PC-9 (cell line): Measurements from ENCODE around the gene TPPP. TPM values are rescaled to one million over a fixed set of nuclear protein-coding genes. Genes with fewer than 3 reads are reported as not detected.

ENCODE experiments used
- BruUV-seq: library from RNA; stranded (reverse); fragments of 400-500 nt; replicated peaks from 2 replicates; lab custom pipeline; 2021; lab: Mats Ljungman, UMichigan
- CTCF ChIA-PET: fragments of 300-600 bp; sonication (Branson Sonifier 250); formaldehyde crosslinking; loops from one replicate; lab custom pipeline; 2022; ENCODE audit warnings: antibody characterized with exemption; lab: Charles Lee
- POLR2A ChIA-PET: fragments of 300-600 bp; sonication (Branson Sonifier 250); formaldehyde crosslinking; loops from one replicate; lab custom pipeline; 2022; ENCODE audit warnings: antibody characterized with exemption; ENCODE audit not compliant: unreplicated experiment; lab: Charles Lee
- DNase-seq, 2 experiments: peaks; one replicate each; pipeline versions ENCODE4 v3.0.0 to v3.0.0-alpha.2; 2015 to 2022; ENCODE audit warnings: mixed read lengths in 1 of 2
- H2AFZ ChIP-seq: fragments of 200-600 bp; sonication (generic); 2 replicates; pipeline ENCODE4 v1.8.1; 2017; ENCODE audit warnings: antibody characterized with exemption
- H3F3A ChIP-seq: fragments of 200-600 bp; sonication (generic); 2 replicates; pipeline ENCODE4 v1.8.1; 2017; ENCODE audit warnings: antibody characterized with exemption, mild to moderate bottlenecking, low read depth; ENCODE audit not compliant: insufficient read depth
- H3K27ac ChIP-seq: fragments of 200-600 bp; sonication (generic); 2 replicates; pipeline ENCODE4 v1.6.1; 2016; ENCODE audit warnings: mixed run types
- H3K27me3 ChIP-seq: fragments of 200-600 bp; sonication (generic); 2 replicates; pipeline ENCODE4 v1.6.1; 2016; ENCODE audit warnings: low read depth, mixed run types; ENCODE audit not compliant: insufficient read depth
- H3K36me3 ChIP-seq: fragments of 200-600 bp; sonication (generic); 2 replicates; pipeline ENCODE4 v1.6.1; 2016; ENCODE audit warnings: low read depth, mixed run types
- H3K4me1 ChIP-seq: fragments of 200-600 bp; sonication (generic); replicated peaks from 2 replicates; pipeline ENCODE4 v1.6.1; 2016; ENCODE audit warnings: mixed run types; ENCODE audit not compliant: insufficient read depth
- H3K4me2 ChIP-seq: fragments of 200-600 bp; sonication (generic); 2 replicates; pipeline ENCODE4 v1.6.1; 2017; ENCODE audit warnings: mixed run types
- H3K4me3 ChIP-seq: fragments of 200-600 bp; sonication (generic); 2 replicates; pipeline ENCODE4 v1.6.1; 2016; ENCODE audit warnings: mixed run types
- H3K79me2 ChIP-seq: fragments of 200-600 bp; sonication (generic); 2 replicates; pipeline ENCODE4 v1.6.1; 2017; ENCODE audit warnings: low read depth, mixed run types
- H3K9me2 ChIP-seq: fragments of 200-600 bp; sonication (generic); 2 replicates; pipeline ENCODE4 v1.8.1; 2017; ENCODE audit warnings: mild to moderate bottlenecking; ENCODE audit not compliant: insufficient read depth
- H3K9me3 ChIP-seq: fragments of 200-600 bp; sonication (generic); 2 replicates; pipeline ENCODE4 v1.8.1; 2016; ENCODE audit warnings: low read depth; ENCODE audit not compliant: insufficient read depth
- H4K20me1 ChIP-seq: fragments of 200-600 bp; sonication (generic); 2 replicates; pipeline ENCODE4 v1.8.1; 2017; ENCODE audit not compliant: insufficient read depth
- EZH2 ChIP-seq: fragments of 200-600 bp; sonication (generic); IDR thresholded peaks from 2 replicates; pipeline ENCODE4 v1.8.0; 2017; ENCODE audit warnings: antibody characterized with exemption, low read depth
- intact Hi-C: fragments of 100-400 bp; cut with micrococcal nuclease; formaldehyde crosslinking; loops from one replicate; pipeline ENCODE4 v1.10.0; 2022; ENCODE audit not compliant: unreplicated experiment
- total RNA-seq: library from RNA; stranded (reverse); gene quantifications from 2 replicates; pipeline ENCODE4 v1.2.3, GENCODE V29; 2021
- TF ChIP-seq, protein P1 (sequence below): fragments of 200-600 bp; sonication (generic); conservative IDR thresholded peaks from 2 replicates; pipeline ENCODE4 v1.6.1; 2017; ENCODE audit warnings: mixed run types, antibody characterized with exemption, mild to moderate bottlenecking, moderate library complexity

TPPP gene
- total RNA-seq, 1 experiment from 2014 or later, result 0.17 TPM

DNA sequence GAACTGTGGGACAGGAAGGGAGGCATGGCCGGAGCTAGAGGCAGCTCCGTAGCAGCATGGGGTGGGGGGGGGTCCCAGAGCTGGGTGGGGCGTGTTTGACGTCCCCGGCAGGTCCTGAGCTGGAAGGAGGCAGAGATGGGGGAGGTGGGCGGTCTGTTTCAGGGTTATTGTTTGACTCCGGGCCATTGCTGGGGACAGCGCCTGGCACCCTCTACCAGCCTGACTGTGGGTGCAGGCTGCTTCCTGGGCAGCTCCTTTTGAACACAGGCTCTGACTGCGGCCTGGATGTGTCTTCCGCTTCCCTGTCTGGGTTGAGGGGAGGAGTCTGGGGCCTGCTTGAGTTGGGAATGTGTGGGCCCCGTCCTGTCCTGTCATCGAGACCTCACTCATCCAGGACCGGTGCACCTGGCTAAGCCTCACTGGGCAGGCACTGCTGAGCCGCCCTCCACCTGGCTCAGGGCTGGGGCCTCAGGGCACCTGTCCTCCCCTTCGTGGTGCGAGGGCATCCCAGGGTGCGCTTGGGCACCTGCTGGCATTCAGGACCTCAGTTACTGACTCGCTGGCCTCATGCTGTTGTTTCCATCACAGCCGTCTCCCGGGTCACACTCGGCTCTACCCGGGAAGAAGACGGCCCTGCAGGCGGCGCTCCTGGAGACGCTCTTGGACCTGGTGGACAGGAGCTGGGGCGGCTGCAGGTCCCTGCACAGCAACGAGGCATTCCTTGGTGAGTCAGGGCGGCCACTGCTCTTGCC, 54.5 kb downstream of the TPPP start:
- H3K4me3 ChIP-seq, result no peak overlapping the region
- intact Hi-C loops, result no loop called here
- peaks cover 24% of the 10 kb centered on the region for H3K36me3 ChIP-seq
- H3K9me2 ChIP-seq, result no peaks in the 10 kb centered on the region
- no peak overlapping the region for H3K4me2 ChIP-seq
- no peaks in the 10 kb centered on the region for H3K27me3 ChIP-seq
- H3F3A ChIP-seq, result peaks cover 3% of the 10 kb centered on the region; the same call in 1 of the 2 replicates
- no peak for DNase-seq
- no TSS peak for BruUV-seq
- ChIA-PET POLR2A (no interaction called here), CTCF (no interaction called here)
- H3K4me1 ChIP-seq, result no peaks in the 10 kb centered on the region
- H3K9me3 ChIP-seq, result no peaks in the 10 kb centered on the region
- TF ChIP-seq EZH2, result no peak
- TF ChIP-seq, protein P1, sequence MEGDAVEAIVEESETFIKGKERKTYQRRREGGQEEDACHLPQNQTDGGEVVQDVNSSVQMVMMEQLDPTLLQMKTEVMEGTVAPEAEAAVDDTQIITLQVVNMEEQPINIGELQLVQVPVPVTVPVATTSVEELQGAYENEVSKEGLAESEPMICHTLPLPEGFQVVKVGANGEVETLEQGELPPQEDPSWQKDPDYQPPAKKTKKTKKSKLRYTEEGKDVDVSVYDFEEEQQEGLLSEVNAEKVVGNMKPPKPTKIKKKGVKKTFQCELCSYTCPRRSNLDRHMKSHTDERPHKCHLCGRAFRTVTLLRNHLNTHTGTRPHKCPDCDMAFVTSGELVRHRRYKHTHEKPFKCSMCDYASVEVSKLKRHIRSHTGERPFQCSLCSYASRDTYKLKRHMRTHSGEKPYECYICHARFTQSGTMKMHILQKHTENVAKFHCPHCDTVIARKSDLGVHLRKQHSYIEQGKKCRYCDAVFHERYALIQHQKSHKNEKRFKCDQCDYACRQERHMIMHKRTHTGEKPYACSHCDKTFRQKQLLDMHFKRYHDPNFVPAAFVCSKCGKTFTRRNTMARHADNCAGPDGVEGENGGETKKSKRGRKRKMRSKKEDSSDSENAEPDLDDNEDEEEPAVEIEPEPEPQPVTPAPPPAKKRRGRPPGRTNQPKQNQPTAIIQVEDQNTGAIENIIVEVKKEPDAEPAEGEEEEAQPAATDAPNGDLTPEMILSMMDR, result no peak
- H2AFZ ChIP-seq, result no peak overlapping the region
- H4K20me1 ChIP-seq, result peaks cover 10% of the 10 kb centered on the region
- no peaks in the 10 kb centered on the region for H3K79me2 ChIP-seq
- H3K27ac ChIP-seq, result no peak overlapping the region

DNA sequence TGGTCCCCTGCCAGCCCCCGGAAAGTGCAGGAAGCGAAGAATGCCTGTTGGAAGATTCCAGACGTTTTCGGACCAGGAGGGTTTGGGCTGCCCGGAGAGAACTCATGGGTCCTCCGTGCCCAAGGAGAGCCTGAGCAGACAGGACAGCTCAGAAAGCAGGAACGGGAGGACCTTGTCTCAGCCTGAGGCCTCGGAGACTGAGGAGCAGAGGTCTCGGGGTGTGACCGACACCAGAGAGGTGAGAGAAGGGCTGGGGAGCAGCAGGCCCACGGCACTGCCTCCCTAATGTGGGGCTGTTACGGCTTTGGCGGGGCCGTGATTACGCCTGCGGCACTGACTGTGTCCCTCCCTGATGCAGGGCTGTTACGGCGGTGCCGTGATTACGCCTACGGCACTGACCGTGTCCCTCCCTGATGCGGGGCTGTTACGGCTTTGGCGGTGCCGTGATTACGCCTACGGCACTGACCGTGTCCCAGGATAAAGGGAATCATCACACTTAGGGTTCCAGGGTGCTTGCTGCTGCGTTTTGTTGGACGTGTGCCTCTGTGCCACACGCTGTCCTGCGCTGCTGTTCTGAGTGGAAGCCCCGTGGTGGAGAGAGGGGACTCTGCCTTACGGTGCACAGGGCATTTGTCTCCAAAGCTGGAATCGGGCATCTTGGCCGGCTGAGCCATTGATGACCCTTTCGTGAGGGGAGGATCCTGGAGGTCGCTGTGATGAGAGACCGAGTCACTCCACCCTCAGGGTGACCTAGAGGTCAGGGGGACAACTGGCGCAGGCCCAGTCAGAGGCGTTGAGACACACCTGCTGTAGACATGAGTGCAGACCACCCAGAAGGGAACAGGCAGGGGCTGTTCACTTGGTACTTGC, 55.3 kb downstream of the TPPP start:
- no peaks in the 10 kb centered on the region for H3K9me2 ChIP-seq
- H2AFZ ChIP-seq, result no peak overlapping the region
- no peaks in the 10 kb centered on the region for H3K9me3 ChIP-seq
- no peak overlapping the region for H3K27ac ChIP-seq
- H4K20me1 ChIP-seq, result peaks cover 13% of the 10 kb centered on the region
- intact Hi-C loops, result no loop called here
- peaks cover 6% of the 10 kb centered on the region for H3F3A ChIP-seq
- TF ChIP-seq, protein P1, result no peak
- TF ChIP-seq EZH2, result no peak
- no peaks in the 10 kb centered on the region for H3K4me1 ChIP-seq
- no peak for DNase-seq
- POLR2A ChIA-PET, result no interaction called here
- no TSS peak for BruUV-seq
- H3K36me3 ChIP-seq, result peaks cover 24% of the 10 kb centered on the region
- H3K4me2 ChIP-seq, result no peak overlapping the region
- H3K4me3 ChIP-seq, result no peak overlapping the region
- no peaks in the 10 kb centered on the region for H3K27me3 ChIP-seq
- H3K79me2 ChIP-seq, result no peaks in the 10 kb centered on the region
- CTCF ChIA-PET, result no interaction called here

DNA sequence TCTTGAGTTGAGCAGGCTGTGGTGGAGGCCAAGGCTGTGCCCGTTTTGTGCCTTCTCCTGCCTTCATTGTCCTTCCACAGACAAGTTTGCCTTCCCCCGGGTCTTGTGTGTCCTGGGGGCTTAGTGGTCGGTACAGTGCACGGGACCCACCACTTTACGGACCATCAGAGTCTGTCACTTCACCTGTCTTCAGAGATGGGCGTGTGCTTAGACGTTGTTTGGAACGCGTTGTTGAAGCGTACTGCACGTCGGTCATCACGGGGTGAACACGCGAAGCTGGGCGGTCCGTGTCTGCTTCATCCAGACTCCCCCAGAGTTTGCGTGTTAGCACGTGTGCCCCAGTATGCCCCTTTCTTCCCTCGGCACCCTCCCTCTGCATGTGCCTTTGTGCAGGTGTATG, 56.2 kb downstream of the TPPP start:
- CTCF ChIA-PET, result no interaction called here
- TF ChIP-seq EZH2, result no peak
- TF ChIP-seq, protein P1, result no peak
- Histone ChIP-seq H3K4me2 (no peak overlapping the region), H2AFZ (no peak overlapping the region), H3K9me2 (no peaks in the 10 kb centered on the region), H3K9me3 (no peaks in the 10 kb centered on the region), H3K4me3 (no peak overlapping the region), H3K27ac (no peak overlapping the region), H4K20me1 (peaks cover 13% of the 10 kb centered on the region), H3K27me3 (no peaks in the 10 kb centered on the region), H3K79me2 (no peaks in the 10 kb centered on the region), H3F3A (peaks cover 6% of the 10 kb centered on the region), H3K4me1 (no peaks in the 10 kb centered on the region), H3K36me3 (peaks cover 24% of the 10 kb centered on the region)
- intact Hi-C loops, result no loop called here
- DNase-seq, result no peak
- BruUV-seq, result no TSS peak
- POLR2A ChIA-PET, result no interaction called here
